EH (cell line): ENCODE data around the gene SORCS2.

ENCODE experiments used
- DNase-seq: peaks from one replicate; pipeline ENCODE4 v3.0.0-alpha.2; 2015; ENCODE audit warnings: low read depth

The SORCS2 gene

GRCh38 chr4:7186516-7187167 lies 5.7 kb upstream of the SORCS2 start:
- no peak for DNase-seq

- DNase-seq, result no peak
Measured at GRCh38 chr4:7187168-7187535, 5.2 kb upstream of the SORCS2 start.

GRCh38 chr4:7187691-7188090 lies 4.6 kb upstream of the SORCS2 start:
- DNase-seq, result no peak

DNA sequence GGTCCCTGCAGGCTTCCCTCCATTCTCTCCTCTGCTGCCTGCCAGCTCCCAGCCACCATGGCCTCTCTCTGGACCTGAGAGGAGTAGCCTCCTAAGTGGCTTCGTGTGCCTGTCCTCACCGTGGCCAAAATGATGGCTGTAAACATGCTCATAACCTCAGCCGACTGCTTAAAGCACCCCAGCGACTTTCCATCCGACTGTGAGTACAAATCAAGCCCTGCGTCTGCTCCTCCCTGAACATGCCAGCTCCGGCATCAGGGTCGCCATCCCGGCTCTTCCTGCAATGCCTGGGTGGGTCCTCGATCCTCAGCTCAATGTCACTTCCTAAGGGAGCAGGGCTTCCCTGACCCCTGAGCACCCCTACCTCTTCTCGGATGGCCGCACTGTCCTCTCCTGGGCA lies 3.3 kb upstream of the SORCS2 start:
- DNase-seq, result no peak

GRCh38 chr4:7189475-7190277 lies 2.7 kb upstream of the SORCS2 start:
- DNase-seq, result no peak

GRCh38 chr4:7190278-7190594 lies 2.1 kb upstream of the SORCS2 start:
- DNase-seq, result no peak

DNA sequence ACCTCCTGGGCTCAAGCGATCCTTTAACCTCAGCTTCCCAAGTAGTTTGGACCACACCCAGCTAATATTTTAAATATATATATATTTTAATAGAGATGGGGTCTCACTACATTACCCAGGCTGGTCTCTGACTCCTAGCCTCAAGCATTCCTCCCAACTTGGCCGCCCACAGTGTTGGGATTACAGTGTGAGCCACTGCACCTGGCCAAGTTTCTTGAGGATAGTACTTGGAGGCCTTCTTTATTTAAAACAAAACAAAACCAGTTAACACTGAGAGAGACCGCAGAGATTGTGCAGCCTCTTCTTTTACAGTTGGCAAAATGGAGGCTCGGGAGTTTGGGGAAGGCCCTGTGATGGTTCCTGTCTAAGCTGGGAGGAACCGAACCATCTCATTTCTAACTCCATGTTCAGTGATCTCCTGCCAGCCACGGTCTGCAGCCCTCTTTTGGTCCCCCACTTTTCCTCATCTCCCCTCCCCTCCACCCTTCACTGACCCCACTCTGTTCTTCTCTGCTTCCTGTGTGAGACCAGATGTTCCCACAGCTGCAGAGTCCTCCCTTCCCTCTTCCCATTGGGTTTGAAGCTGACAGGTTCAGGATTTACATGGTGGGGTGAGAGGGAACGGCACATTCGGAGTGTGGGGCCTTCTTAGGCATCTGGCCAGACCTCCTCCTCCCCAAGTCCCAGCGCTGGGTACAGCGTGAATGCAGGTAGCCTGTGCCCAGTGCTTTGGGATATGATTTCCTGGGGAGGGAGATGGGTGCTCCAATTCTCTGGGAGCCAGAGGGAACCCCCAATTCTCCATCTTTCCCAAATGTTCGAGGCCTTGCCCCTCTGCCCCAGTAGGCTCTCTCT lies 1.4 kb upstream of the SORCS2 start:
- no peak for DNase-seq

GRCh38 chr4:7191546-7192251 lies 639 bp upstream of the SORCS2 start:
- DNase-seq, result no peak

DNA sequence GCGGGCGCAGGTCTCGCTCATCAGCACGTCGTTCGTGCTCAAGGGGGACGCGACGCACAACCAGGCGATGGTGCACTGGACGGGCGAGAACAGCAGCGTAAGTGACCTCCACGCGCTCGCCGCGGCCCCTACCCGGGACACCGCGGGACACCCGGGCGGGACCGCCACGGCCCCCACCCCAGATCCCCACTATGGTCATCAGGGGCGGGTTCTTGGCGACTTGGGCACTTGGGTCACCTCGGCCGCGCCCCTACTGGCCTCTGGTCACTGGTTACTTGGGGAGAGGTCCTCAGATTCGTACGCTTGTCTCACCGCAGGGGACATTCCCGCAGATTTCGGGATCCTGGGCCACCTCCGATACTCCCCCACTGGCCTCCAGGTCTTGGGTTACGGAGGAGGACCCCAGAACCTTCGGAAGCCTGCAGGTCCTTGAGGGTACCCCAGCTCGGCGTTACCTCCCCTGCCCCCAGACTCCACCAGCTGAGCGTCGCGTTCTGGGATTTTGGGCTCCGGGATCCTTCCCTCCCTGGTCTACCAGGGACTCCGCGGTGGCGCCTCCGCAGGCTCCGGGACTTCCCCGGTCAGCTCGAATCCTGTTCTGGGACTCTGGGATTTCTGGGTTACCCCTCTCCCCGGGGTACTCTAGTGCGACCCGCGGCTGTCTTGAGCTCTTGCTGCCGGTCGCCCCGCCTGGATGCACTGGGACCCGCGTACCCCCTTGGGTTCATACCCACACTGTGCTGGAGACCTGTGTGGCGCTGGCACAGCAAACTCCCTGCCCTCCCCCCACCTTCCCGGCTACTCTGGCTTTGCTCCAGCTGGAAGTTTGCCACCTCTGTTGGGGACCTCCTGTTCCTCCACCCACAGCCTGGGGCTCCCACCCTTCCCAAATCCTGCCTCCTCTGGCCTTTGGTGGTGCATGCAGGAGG lies 956 bp downstream of the SORCS2 start:
- DNase-seq, result no peak

- peak; percentile 32 for DNase-seq
Measured at GRCh38 chr4:7194251-7195140, 2.2 kb downstream of the SORCS2 start.

DNA sequence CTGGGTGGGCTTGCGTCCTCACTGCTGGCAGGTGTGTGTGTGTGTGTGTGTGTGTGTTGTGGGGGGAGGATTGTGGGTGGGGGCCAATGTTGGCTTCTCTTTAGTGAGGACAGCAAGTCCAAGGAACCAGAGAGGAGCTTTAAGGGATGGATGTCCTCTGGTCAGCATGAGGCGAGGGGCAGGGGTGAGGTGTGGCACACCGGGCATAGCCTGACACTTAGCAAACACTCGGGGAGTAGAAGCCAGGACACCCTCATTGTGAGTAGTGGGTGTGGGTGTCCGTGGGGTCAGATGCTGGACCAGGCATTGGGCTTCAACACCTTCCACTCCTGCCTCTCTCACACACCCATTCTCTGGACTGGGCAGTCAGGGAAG lies 2.8 kb downstream of the SORCS2 start:
- DNase-seq, result no peak

DNA sequence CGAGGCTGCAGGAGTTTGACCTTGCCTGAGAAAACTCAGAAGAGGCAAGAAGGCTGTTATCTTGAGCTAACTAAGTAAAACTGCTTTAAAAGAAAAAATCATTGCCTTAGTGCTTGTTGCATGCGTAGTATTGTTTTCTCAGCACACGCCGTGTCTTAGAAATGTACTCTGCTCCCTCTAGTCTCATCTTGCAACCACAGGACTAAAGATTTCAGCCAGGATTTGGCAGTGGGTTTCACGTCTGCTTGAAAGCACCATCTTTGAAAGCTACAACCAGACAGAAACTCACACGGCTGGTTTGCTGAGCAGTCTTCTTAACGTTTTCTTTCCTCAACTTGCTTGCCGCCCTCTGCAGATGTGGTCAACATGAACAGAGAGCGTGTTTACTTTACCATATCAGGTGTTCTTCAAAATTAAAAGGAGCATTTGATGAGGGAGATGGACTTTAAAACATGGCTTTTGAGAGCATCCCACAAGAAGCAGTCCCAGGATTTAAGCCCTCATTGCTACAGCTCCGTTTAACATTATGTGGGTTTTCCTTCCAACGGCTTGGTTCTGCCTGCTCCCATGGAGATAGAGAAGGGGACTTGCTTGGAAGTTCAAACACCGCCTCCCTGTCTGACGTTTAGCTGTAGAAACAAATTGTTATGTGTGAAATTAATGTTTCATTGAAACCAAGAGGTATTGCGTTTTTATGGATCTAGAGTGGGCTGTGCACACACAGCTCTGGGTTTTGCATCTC lies 3.4 kb downstream of the SORCS2 start:
- DNase-seq, result no peak

DNA sequence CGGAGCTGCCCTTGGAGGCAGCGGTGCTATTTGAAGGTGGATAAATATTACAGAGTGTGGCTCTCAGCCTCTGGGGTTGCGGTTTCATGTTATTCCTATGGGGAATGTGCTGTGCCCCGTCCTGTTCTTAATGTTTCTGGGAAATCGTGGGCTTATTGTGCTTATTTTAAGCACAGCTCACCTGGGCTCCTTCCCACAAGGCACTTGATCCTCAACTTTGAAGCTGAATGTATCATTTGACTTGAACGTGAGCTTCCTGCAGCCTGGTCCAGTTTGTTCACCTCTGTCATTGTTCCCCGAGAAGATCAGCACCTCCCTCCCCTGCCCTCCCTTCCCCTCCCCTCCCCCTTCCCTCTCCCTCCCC lies 3.9 kb downstream of the SORCS2 start:
- no peak for DNase-seq

DNA sequence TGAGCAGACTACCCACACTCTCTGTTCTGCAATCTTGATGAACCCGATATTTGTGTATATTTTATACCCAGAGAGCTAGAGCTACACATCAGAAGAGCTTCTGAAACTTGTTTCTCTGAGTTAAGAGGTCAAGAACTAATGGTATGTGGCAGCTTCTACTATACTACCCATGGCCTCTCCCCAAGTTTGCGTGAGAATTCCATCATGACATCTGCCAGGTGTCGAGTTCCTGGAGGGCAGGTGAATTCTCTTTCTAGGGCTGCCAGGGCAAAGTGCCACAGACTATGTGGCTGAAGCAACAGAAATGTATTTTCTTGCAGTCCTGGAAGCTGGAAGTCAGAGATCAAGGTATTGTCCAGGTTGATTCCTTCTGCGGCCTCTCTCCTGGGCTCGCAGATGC lies 4.4 kb downstream of the SORCS2 start:
- DNase-seq, result no peak

DNA sequence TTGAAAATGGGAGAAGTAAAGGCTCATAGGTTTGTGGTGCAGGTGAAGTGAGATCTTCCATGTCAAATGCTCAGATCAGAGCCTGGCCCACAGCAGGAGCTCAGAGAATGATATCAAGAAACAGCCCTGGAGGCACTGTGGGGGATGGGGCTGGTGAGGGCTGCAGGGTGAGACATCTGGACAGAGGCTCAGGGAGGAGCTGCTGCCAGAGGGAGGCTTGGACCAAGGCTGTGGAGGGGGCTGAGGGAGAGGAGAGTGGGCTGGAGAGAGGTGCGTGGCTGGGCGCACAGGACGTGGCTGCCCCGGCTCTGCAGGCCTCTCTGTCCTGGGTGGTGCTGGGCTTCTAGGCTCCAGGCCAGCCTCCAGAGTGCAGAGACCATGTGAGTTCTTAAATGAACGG lies 5.6 kb downstream of the SORCS2 start:
- DNase-seq, result no peak

DNA sequence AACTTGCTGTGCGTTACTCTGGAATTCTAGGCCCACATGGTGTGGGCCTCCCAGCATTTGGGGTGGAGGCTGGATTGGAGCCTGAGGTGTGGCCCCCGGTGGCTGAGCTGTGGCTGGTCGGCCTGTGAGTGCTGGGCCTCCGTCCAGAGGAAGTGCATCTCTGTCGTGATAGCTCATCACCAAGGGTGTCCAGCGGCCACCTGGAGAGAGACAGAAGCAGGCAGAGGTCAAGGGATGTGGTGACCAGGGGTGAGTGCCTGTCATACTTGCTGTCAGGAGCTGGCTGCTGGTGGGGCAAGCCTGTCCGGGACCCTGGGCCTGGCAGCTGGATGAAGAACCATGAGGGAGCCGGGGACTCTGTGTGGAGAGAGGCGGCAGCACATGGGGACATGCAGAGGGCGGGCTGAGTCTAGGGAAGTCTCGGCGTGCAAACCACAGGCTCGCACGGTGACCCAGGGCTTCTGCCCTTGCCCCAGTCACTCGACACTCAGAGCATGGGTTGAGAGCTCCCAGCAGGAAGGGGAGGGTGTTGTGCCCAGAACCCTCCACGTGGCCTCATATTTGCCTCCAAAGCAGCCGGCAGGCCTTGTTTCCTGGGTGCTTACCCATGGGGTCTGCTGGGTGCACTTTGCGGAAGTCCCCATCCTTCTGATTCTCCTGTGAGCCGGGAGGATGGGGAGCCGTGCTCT lies 6.2 kb downstream of the SORCS2 start:
- DNase-seq, result no peak

DNA sequence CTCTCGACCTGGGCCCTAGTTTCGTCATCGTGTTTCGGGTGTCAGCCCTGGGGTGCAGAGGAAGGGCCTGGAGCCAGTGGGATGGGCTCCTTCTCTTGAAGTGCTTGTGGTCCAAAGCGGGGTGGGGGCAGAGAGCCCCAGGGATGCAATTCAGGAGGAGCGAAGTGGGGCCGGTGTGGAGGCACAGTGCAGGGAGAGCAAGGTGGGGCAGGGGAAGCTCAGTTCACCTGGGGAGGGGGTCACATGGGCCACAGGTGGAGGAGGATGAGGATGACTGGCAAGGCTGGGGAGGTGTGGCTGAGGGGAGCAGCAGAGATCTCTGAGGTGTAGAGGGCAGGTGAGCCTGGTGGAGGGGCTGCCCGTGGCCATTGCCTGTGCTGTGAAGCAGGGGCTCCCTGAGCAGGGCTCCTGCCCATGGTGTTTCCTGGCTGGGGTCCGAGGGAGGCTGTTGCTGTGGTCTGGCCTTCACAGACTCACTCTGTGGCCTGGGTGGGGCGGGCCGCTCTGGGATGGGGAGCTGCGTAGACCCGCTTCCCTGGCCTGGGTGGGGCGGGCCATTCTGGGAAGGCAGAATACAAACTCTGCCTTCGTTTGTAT lies 6.9 kb downstream of the SORCS2 start:
- no peak for DNase-seq

GRCh38 chr4:7199771-7200441 lies 7.6 kb downstream of the SORCS2 start:
- no peak for DNase-seq
